Myocyte (in vitro differentiated cells): ENCODE data around the gene FAM149B1. TPM values are rescaled to one million over a fixed set of nuclear protein-coding genes. Genes with fewer than 3 reads are reported as not detected.
"Not testable (repeated sequence)": the region's sequence is repeated elsewhere in the genome, so short reads cannot be mapped to it uniquely, and the experiment has no call there.

Experiments
- DNase-seq: peaks from one replicate; pipeline ENCODE4 v3.0.0-alpha.2; 2012; ENCODE audit warnings: low read depth
- polyA plus RNA-seq: library from polyadenylated mRNA; unstranded; fragments of >200 nt; gene quantifications from one replicate; pipeline ENCODE4 v1.2.1, GENCODE V29; 2012; ENCODE audit warnings: missing spikeins
- total RNA-seq: library from RNA; depleted of rRNA; stranded (reverse); fragments of >200 nt; gene quantifications from 2 replicates; pipeline ENCODE4 v1.2.3, GENCODE V29; 2014

The FAM149B1 gene
- 15.9 and 16.5 TPM in 2 replicates for total RNA-seq
- 21.8 TPM for polyA plus RNA-seq

DNA sequence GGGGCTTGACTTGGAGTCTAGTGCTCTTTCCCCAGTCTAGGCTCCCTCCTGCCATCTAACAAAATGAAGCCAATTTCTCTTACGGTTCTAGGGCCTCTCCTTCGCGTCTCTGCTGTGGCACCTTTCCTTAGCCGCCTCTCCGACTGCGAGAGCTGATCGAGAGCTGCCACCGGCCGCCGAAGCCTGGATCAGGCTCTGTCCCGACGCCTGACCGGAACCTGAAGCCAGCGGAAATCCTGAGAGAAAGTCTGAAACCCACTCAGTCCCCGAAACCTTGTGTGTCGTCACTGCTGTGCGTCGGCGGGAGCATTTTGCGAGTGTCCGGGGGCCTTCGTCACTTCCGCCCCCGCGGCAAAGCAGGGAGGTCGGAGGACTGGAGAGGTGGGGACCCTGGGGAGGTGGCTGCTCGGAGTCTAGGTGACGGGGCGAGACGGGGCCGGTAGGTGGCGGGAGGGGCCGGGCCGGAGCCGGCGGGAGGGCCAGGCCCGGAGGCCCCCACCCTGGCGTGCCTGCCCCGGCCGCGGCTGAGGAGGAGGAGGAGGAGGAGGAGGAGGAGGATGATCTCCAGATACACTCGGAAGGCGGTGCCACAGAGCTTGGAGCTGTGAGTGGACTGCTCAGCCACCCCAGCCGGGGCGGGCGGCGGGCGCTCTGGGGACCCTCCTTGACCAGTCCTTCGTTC lies at the start of gene FAM149B1, which contains the start of gene ECD:
TSS of gene FAM149B1 (plus strand) at position 337 of the 682 bp plus-strand sequence. CDS start at position 558, 221 bp downstream.
TSS of gene ECD (minus strand) at position 226 of the 682 bp plus-strand sequence. CDS start 4,071 bp downstream, outside the sequence.
- DNase-seq: peak; percentile 97

GRCh38 chr10:73119457-73119856 lies 48.5 kb upstream of the FAM149B1 start:
- no peak for DNase-seq

DNA sequence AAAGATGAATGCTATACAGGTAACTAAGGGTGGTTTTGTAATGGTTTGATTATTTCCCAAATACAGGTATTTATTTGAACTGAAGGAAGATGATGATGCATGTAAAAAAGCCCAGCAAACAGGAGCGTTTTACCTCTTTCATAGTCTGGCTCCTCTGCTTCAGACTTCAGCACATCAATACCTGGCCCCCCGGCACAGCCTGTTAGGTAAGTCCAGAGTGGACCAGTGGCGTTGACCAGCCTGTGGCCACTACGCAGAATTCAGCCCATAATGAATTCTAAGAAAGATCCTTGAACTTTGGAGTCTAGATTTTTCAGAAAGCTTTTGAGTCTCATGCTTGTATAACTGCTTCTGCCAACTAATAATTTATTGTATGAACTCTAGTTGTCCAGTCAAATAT lies 48.0 kb upstream of the FAM149B1 start:
- DNase-seq: no peak

GRCh38 chr10:73126343-73126742 lies 41.6 kb upstream of the FAM149B1 start:
- no peak for DNase-seq

DNA sequence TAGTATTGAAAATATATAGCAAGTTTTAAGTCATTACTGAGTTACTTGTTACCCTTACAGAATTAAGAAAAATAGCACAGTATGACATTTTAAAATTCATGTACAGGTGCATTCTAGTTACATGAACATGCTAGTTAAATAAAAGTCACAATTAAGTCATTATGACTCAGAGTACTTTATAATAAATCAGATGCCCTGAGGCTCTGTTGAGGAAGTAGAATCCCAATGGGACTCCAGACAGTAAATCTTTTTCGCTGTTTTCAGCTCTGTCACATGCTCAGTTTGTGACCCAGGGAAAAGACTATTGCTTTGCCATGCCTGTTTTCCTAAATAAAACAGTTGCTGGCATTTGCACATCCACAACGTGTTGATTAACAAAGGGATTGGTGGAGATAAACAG lies 36.6 kb upstream of the FAM149B1 start:
- no peak for DNase-seq

DNA sequence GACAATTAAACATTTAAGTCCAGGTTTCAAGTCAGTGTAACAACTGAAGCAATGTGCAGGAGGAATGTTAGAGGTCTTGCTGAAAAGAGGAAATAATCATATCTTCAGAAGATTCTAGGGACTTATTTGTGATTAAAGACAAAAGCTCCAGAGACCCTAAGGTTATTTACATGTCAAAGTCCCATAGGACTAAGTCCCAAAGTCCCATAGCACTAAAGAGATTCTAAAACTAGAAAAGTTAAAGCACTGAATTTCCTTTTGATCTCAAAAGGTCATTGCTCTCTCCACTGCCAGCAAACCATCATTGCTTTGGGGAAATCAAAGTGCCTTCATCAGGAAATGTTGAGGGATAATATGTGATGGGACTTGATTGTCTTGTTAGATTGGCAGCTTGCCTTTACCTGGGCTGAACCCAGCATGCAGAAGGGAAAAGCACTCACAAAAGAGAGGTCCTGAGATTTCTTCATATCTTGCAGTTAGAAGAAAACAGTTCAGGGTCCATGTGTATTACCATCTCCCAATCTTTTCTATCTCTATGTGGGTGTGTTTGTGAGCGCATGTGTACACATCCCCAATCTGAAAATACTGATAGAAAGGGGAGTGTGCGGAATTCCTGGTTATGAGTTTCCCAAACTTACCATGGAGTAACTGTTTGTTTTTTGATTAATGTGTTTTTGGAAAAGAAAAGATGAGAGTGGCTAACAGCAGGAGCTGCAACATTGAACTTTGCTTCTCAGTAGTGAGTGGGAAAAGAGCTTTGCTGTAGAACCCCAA lies 35.8 kb upstream of the FAM149B1 start:
- no peak for DNase-seq

GRCh38 chr10:73134727-73135126 lies 33.2 kb upstream of the FAM149B1 start:
- DNase-seq: no peak

DNA sequence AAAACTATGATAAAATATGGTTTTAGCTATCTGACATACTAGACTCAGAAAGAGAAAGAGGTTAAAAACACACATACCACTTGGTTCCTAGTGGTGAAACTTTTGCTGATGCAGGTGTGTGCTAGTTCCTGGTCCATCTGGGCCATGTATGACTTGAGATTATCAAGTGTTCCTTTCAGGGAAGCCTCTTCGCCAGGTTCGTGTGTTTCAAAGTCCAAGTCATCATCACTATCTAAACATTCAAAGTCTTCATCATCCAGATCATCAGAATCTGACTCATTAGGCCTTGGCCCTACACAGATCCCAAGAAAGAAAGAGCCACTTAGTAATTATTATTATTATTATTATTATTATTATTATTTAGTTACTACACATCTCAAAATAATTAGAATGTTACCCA lies 31.3 kb upstream of the FAM149B1 start:
- no peak for DNase-seq

DNA sequence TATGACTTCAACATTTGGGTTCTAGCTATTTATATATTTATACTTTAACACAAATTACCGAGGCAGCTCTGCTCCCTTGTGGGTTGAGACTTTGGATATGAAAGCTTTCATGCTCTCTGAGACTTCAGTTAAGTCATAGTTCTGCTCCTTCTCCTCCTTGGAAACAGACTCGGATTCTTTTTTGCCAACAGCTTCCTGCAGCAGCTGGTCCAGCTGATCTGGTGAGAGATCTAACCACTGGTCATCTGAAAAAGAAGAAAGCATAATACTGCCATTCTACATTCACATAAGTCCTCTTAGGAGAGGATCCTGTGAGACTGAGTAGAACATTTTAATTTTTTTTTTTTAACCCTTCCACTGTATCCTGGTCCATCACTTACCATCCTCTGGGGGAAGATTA lies 28.7 kb upstream of the FAM149B1 start:
- DNase-seq: peak; percentile 13

DNA sequence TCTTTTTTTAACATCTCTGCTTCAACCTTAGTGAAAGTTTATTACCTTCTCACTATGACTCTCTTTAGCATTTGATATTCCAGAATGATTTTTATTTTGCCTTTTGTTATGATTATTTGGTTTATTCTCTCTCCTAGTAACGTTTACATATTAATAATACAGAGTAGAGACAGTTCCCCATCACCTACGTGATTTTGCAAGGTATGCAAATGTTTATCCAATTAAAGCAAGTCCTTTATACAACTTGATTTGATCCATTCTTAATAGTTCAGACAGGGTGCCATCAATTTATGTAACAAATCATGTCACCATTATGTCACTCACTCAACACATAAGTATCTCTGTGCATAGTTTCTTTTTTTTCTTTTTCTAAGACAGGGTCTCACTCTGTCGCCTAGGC lies 26.3 kb upstream of the FAM149B1 start:
- no peak for DNase-seq

- not testable (repeated sequence) for DNase-seq
Observed at GRCh38 chr10:73150633-73151413, 17.1 kb upstream of the FAM149B1 start.

DNA sequence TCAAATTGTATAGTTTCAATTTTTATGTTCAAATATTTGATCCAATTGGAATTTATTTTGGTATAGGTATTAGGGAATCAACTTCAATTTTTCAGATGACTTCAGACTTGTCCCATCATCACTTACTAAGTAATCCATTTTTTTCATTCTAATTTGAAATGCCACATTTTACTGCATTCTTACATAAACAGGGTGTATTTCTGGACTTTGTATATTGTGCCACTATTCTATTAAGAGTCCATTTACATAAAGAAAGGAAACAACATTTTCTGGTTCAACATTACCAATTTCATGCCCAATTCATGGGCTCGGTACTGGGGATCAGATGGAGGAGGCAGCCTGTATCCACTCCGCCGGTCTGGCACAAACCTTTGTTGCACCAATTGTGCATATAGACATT lies 15.9 kb upstream of the FAM149B1 start:
- no peak for DNase-seq

DNA sequence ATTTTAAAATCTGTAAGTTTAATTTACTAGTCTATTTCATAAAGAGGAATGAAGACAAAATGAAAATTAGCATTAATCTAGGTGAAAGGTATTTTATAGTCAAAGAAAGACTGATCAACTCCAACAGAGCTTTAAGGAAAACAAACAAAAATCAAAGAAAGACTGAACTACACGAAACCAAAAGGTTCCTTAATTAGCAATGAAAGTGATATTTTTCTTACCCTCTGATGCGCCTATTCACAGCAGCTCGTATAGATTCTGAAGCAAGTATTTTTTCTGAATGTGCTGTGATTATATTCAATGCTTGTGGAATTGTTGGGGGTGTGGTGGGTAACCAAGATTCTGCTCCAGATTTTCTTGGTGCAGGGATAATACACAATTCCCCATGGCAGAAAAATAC lies 11.9 kb upstream of the FAM149B1 start:
- DNase-seq: no peak

- DNase-seq: peak; percentile 59
Observed at GRCh38 chr10:73159038-73159648, 8.8 kb upstream of the FAM149B1 start.

- DNase-seq: no peak
Observed at GRCh38 chr10:73161079-73161478, 6.8 kb upstream of the FAM149B1 start.

- no peak for DNase-seq
Observed at GRCh38 chr10:73161662-73162061, 6.3 kb upstream of the FAM149B1 start.

GRCh38 chr10:73163096-73163495 lies 4.8 kb upstream of the FAM149B1 start:
- no peak for DNase-seq

DNA sequence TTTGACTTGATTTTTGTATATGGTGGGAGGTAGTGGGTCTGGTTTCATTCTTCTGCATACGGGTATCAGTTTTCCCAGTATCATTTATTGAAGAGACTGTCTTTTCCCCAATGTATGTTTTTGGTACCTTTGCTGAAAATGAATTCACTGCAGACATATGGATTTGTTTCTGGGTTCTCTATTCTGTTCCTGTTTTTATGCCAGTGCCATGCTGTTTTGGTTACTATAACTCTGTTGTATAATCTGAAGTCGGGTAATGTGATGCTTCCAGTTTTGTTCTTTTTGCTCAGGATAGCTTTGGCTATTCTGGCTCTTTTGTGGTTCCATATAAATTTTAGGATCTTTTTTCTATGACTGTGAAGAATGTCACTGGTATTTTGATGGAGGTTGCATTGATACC lies 947 bp upstream of the FAM149B1 start:
- DNase-seq: no peak

- DNase-seq: no peak
Observed at GRCh38 chr10:73167458-73167782, 499 bp upstream of the FAM149B1 start.

DNA sequence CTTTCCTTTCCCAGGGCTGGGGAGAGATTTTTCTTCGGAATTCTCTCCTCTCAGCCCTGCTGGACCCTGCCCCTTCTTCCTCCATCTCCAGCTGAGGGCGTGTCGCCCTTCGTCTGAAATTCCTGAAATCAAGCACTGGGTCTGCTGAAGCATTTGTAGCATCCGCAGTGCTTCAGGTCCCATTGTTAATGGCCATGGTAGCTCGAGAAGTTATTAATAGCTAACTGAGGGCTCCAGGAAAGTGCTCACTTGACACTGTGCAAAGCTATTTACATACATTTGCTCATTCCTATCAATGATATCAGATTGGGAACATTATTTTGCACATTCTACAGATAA lies 515 bp downstream of the FAM149B1 start:
- DNase-seq: no peak

- DNase-seq: no peak
Observed at GRCh38 chr10:73169320-73169719, 1.4 kb downstream of the FAM149B1 start.

GRCh38 chr10:73172867-73173266 lies 4.9 kb downstream of the FAM149B1 start:
- DNase-seq: no peak
